ENCODE measurements around the gene SLC17A2. TPM values are rescaled to one million over a fixed set of nuclear protein-coding genes. Genes with fewer than 3 reads are reported as not detected.

The SLC17A2 gene
- total and polyA plus RNA-seq, 2 donors (not counting 1 experiment from before 2014, with no cell fraction given): not detected

DNA sequence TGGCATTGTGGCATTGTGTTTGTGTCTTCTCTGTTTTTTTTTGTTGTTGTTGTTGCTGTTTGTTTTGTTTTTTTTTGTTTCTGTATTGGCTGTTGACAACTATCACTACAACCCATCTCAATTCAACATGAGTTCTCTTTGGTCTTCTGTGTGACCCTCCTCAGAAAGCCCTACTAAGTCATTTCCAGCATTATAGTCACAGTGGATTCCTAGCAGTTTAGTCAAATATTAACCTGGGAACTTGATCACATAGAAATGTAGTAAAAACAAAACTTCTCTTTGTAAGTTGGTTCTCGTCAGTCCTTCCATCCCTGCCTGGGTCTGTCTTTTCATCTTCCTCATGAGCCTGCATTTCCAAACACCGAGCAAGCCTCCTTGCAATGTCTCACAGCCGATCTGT, 16.8 kb downstream of the SLC17A2 start:
- intact Hi-C loops (cut with micrococcal nuclease): no loop called here
- Mint-ChIP-seq H3K27ac (no peak overlapping the region), H3K27me3 (peaks cover 10% of the 10 kb centered on the region), H3K9me3 (ENCODE audit: insufficient read depth) (no peaks in the 10 kb centered on the region), H3K4me1 (peaks cover 4% of the 10 kb centered on the region), H3K4me3 (no peak overlapping the region)
- H2AFZ ChIP-seq (ENCODE audit: insufficient read depth, low read depth, low read length, poor library complexity, severe bottlenecking): no peak overlapping the region
- H3K9me3 ChIP-seq (ENCODE audit: control extremely low read depth in 1 of 3, control insufficient read depth in 2 of 3, insufficient read depth in 1 of 3, low read length in 2 of 3): no peaks in the 10 kb centered on the region
- H3K9ac ChIP-seq (ENCODE audit: low read length): no peak overlapping the region
- no peak for TF ChIP-seq EZH2 (IDR thresholded peaks at IDR 0.05; ENCODE audit: borderline replicate concordance, insufficient read depth, low read depth, low read length, poor library complexity, severe bottlenecking)
- TF ChIP-seq, protein P1, sequence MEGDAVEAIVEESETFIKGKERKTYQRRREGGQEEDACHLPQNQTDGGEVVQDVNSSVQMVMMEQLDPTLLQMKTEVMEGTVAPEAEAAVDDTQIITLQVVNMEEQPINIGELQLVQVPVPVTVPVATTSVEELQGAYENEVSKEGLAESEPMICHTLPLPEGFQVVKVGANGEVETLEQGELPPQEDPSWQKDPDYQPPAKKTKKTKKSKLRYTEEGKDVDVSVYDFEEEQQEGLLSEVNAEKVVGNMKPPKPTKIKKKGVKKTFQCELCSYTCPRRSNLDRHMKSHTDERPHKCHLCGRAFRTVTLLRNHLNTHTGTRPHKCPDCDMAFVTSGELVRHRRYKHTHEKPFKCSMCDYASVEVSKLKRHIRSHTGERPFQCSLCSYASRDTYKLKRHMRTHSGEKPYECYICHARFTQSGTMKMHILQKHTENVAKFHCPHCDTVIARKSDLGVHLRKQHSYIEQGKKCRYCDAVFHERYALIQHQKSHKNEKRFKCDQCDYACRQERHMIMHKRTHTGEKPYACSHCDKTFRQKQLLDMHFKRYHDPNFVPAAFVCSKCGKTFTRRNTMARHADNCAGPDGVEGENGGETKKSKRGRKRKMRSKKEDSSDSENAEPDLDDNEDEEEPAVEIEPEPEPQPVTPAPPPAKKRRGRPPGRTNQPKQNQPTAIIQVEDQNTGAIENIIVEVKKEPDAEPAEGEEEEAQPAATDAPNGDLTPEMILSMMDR (IDR thresholded peaks at IDR 0.05): no peak
- POLR2A ChIA-PET: no interaction called here
- no peaks in the 10 kb centered on the region for H4K20me1 ChIP-seq (ENCODE audit: control insufficient read depth, insufficient read depth, low read length, poor library complexity, severe bottlenecking)
- no peak for ATAC-seq (ENCODE audit: low read depth)
- no peaks in the 10 kb centered on the region for H3K27me3 ChIP-seq (replicated peaks in 1 of 4; ENCODE audit: control extremely low read depth in 1 of 4, control insufficient read depth in 3 of 4, insufficient read depth in 4 of 4, low read length in 3 of 4)
- H3K4me3 ChIP-seq (ENCODE audit: control extremely low read depth in 1 of 5, extremely low read depth in 1 of 5, insufficient read depth in 1 of 5, low read depth in 2 of 5, low read length in 4 of 5): no peak overlapping the region
- DNase-seq: no peak
- no peaks in the 10 kb centered on the region for H3K4me1 ChIP-seq (ENCODE audit: control insufficient read depth in 2 of 2, insufficient read depth in 2 of 2, low read length in 2 of 2)
- H3K4me2 ChIP-seq (replicated peaks; ENCODE audit: low read depth, low read length, poor library complexity, severe bottlenecking): no peak overlapping the region
- no peaks in the 10 kb centered on the region for H3K79me2 ChIP-seq (ENCODE audit: control insufficient read depth, insufficient read depth, low read length)
- no CpG with 5 or more reads among the region's 3 CpGs for WGBS (ENCODE audit: insufficient coverage)
- H3K27ac ChIP-seq (ENCODE audit: low read length in 2 of 2): no peak overlapping the region
- CTCF ChIA-PET: no interaction called here
- no peaks in the 10 kb centered on the region for H3K36me3 ChIP-seq (replicated peaks in 1 of 2; ENCODE audit: control extremely low read depth in 1 of 2, control insufficient read depth in 1 of 2, extremely low read depth in 1 of 2, insufficient read depth in 2 of 2, low read length in 1 of 2)

DNA sequence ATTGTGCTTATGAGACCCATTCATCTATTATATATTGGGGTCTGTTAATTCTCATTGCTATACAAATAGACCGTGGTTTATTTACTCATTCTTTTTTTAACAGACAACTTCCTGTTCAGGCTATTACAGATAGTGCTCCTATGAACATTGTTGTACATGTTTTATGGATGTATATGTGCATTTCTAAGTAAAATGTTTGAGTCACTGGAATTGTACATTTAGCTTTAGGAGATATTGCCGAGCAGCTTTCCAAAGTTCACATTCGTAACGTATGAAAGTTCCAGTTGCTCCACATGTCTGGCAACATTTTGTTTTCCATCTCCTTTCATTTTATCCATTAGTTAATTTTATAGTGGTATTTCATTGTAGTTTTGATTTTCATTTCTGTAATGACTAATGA, 19.1 kb downstream of the SLC17A2 start:
- Histone ChIP-seq H3K27me3 (replicated peaks in 1 of 4; ENCODE audit: control extremely low read depth in 1 of 4, control insufficient read depth in 3 of 4, insufficient read depth in 4 of 4, low read length in 3 of 4) (no peaks in the 10 kb centered on the region), H2AFZ (ENCODE audit: insufficient read depth, low read depth, low read length, poor library complexity, severe bottlenecking) (no peak overlapping the region), H3K4me2 (replicated peaks; ENCODE audit: low read depth, low read length, poor library complexity, severe bottlenecking) (no peak overlapping the region), H3K4me3 (ENCODE audit: control extremely low read depth in 1 of 5, extremely low read depth in 1 of 5, insufficient read depth in 1 of 5, low read depth in 2 of 5, low read length in 4 of 5) (no peak overlapping the region), H3K9me3 (ENCODE audit: control extremely low read depth in 1 of 3, control insufficient read depth in 2 of 3, insufficient read depth in 1 of 3, low read length in 2 of 3) (no peaks in the 10 kb centered on the region), H3K27ac (ENCODE audit: low read length in 2 of 2) (no peak overlapping the region), H3K9ac (ENCODE audit: low read length) (no peak overlapping the region), H4K20me1 (ENCODE audit: control insufficient read depth, insufficient read depth, low read length, poor library complexity, severe bottlenecking) (no peaks in the 10 kb centered on the region), H3K4me1 (ENCODE audit: control insufficient read depth in 2 of 2, insufficient read depth in 2 of 2, low read length in 2 of 2) (no peaks in the 10 kb centered on the region), H3K36me3 (replicated peaks in 1 of 2; ENCODE audit: control extremely low read depth in 1 of 2, control insufficient read depth in 1 of 2, extremely low read depth in 1 of 2, insufficient read depth in 2 of 2, low read length in 1 of 2) (no peaks in the 10 kb centered on the region), H3K79me2 (ENCODE audit: control insufficient read depth, insufficient read depth, low read length) (no peaks in the 10 kb centered on the region)
- H3K27me3 Mint-ChIP-seq: peaks cover 12% of the 10 kb centered on the region
- ChIA-PET POLR2A (no interaction called here), CTCF (no interaction called here)
- TF ChIP-seq, protein P1 (IDR thresholded peaks at IDR 0.05): no peak
- no peak for TF ChIP-seq EZH2 (IDR thresholded peaks at IDR 0.05; ENCODE audit: borderline replicate concordance, insufficient read depth, low read depth, low read length, poor library complexity, severe bottlenecking)
- no peak overlapping the region for H3K27ac Mint-ChIP-seq
- no CpG with 5 or more reads among the region's 4 CpGs for WGBS (ENCODE audit: insufficient coverage)
- no peak overlapping the region for H3K4me3 Mint-ChIP-seq
- intact Hi-C loops (cut with micrococcal nuclease): no loop called here
- no peak for ATAC-seq (ENCODE audit: low read depth)
- H3K4me1 Mint-ChIP-seq: peaks cover 4% of the 10 kb centered on the region
- no peaks in the 10 kb centered on the region for H3K9me3 Mint-ChIP-seq (ENCODE audit: insufficient read depth)
- DNase-seq: no peak
